GM21737 (cell line): ENCODE data around the gene C1QTNF12.

Experiments used
- ATAC-seq: cut with Tn5 transposase; IDR thresholded peaks from one replicate; pipeline ENCODE4 v1.9.1; 2021; ENCODE audit warnings: mild to moderate bottlenecking, moderate library complexity; ENCODE audit not compliant: unreplicated experiment

C1QTNF12 gene

DNA sequence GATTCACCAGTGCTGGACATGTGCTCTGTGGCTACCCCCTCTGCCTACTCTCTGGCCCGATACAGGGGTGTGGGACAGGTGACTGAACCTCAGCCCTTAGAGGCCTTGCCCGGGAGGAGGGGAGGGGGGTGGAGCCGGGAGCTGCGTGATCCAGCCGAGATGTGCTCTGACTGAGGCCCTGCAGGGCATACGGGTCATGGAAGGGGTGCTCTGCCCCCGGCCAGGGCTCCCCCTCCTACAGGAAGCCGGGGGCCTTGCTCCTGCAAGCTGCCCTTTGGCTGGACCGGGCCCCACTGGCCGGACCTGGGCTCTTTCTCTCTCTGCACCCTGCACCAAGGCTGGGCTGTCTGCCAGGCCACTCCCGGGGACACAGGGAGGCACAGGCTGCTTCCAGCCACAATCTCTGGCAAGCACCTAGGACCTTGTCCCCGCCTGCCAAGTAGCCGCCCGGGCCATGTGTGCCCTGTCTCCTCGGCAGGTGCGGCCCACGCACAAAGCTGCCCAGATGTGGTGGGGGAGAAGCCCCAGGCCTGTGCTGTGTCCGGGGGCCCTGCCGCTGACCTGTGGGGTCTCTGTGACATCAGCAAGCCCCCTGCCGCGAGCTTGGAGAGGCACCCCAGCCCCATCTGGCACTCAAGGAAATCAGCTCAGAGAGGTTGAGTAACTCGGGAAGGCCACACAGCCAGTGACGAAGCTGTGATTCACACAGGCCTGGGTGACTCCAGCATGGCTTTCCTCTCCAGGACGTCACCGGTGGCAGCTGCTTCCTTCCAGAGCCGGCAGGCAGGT lies 35.2 kb upstream of the C1QTNF12 start:
- no peak for ATAC-seq

DNA sequence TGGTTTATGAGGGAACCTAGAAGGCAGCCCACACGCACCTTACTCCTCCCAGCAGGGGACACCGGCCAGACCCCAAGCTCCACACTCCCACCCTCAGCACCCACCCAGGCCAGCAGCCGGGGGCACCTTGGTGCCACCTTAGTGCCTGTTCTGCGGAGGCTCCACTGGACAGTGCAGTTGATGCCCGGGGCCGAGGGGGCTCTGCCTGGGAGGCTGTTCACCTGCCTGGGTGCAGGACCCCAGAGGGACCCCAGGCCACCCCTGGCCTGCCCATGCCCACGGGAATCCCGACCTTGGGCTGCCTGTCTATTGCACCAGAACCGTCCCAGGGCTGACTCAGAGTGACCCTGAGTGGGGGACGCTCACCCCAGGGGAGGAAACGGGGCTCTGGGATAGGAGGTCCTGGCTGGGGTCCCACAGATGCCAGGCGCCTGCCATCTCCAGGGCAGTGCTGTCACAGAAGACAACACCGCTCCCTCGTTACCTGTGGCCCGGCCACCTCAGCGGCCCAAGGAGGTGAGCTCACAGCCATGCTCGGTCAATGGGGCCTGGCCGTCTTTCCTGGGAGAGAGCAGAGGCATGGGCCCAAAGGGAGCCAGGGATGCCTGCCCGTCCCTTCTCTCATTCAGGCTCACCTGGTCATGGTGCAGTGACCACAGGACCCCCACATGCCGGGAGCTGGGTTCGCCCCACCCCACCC lies 34.4 kb upstream of the C1QTNF12 start:
- ATAC-seq: no peak

DNA sequence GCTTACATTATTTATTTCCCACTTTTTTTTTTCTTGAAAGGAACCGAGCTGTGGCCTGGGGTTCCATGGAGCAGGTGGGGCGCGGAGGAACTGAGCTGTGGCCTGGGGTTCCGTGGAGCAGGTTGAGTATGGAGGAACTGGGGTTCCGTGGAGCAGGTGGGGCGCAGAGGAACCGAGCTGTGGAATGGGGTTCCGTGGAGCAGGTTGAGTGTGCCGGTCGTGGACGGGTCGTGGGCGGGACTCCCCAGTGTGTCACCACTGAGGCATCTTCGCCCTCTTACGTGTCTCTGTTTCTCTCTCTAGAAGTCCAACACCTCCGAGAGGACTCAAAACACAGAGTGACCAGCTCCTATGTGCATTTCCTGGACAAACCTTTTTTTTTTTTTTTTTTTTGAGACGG lies 32.5 kb upstream of the C1QTNF12 start:
- no peak for ATAC-seq

DNA sequence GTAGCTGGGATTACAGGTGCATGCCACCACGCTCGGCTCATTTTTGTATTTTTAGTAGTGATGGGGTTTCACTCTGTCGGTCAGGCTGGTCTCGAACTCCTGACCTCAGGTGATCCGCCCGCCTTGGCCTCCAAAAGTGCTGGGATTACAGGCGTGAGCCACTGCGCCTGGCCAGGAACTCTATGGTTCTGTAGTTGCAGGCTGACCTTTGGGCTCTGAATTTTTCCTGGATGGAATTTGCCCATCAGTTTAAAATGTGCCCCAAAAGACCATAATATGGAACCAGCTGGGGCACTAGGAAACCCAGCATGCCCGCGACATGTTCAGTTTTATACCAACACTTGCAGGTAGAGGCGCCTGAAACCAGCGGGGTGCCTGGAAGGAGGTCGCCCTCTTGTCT lies 32.1 kb upstream of the C1QTNF12 start:
- ATAC-seq: no peak

DNA sequence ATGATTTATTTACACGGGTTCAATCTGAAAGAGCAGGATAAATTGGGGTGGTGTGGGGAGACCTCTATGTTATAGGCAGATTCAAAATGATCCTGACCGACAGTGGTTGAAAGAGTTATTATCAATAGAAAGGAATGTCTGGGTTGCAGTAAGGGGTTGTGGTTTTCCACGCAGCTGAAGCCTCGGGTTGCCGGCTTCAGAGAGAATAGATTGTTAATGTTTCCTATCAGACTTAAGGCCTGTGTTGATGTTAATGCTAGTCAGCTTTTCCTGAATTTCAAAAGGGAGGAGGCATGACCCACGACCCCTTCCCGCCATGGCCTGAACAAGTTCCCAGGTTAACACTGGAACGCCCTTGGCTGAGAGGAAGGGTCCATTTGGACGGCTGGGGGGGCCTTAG lies 29.3 kb upstream of the C1QTNF12 start:
- ATAC-seq: no peak

DNA sequence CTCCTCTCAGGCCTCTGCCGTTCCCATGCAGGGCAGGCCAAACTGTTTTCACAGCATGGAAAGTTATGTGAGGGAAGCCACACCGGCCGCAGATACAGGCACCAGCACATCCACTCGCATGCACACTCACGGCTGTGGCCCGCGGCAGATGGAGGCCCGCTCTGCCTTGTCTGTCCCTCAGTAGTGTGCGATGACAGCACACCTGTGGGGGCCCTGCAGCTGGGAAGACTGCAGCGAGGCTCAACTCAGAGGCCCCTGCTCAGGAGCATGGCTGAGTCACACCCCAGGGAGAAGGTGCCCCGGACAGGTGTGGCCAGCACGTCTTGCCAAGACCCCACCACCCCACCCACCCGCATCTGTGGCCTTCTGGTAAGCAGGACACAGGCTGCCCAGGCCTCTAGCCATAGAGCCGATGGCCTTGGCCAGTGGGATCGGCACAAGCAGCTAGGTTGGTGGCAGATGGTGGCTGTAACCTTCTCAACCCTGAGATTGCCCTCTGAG lies 28.5 kb upstream of the C1QTNF12 start:
- no peak for ATAC-seq

DNA sequence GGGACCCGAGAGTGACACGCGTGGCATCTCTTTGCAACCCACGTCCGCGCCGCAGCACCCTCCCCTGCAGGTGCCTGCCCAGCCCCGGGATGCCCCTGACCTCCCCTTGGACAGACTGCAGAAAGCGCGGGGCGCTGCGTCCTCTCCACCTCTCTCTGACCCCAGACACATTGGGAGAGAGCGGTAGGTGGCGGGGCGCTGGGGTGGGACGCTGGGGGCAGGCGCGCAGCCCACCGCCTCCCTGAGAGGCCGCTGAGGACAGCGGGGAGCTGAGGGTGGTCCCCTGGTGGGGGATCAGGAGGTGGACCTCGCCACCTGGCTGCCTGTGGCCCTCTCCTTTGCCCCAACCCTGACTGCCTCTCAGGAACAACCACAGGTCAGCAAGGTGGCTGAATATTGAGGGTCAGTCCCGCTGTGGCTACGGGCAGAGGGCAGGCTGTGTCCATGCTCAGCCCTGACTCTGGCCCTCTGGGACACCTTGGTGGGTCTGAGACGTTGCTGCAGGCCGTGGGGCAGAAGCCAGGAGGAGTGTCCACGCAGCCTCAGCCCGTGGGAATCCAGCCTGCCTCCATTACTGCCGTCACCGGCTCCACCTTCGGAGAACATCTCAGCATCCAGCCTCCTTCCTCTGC lies 27.9 kb upstream of the C1QTNF12 start:
- ATAC-seq: peak; percentile 16

DNA sequence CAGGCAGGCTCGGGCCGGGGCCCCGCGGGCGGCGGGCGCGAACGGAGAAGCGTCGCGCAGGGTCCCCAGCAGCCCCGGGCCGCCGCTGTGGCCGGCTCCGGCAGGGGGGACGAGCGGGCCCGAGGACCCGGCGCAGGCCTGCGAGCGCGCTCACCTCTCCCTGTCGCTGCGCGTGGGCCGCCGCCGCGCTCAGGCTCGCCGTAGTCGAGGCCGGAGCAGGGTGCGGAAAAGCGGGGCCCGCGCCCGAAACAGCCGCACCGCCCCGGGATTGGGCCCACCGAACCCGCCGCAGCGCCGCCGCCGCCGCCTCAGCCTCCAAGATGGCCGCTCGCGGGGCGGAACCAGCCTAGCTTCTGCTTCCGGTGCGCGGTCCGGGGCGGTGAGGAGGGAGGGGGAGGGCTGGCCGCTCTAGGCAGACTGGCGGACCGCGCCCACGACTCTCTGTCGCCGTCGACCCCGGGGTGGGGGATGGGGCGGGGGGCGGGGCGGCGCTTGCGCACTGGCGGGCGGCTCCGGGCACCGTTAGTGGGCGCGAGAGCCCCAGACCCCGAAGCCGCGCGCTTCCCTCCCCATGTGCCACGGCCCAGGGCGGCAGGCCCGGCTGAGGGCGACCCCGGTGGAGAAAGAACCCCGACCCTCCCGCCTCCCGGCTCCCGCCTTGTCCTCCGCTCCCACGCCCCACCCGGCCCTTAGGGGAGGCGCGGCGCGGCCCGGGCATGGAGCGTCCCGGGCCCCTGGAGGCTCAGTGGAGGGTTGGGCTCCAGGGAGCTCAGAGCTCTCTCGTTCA lies 27.2 kb upstream of the C1QTNF12 start, which contains the start of gene UBE2J2:
TSS of gene UBE2J2 (minus strand) at position 343 of the 787 bp plus-strand sequence. CDS start 5,862 bp downstream, outside the sequence.
- peak; percentile 86 for ATAC-seq

DNA sequence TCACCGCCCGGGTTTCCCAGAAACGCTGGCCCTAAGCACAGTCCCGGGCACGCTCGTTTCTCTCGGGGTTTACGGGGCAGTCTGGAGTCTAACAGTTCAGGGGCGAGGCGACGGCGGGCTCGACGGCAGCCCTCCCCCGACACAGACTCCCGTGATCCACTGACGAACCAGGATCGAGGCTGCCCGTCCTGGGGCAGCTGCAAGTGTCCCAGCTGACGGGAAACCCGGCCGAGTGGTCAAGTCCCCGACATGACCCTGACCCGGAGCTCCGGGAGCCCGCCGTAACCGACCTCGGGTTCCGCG lies 26.6 kb upstream of the C1QTNF12 start:
- peak; percentile 10 for ATAC-seq

DNA sequence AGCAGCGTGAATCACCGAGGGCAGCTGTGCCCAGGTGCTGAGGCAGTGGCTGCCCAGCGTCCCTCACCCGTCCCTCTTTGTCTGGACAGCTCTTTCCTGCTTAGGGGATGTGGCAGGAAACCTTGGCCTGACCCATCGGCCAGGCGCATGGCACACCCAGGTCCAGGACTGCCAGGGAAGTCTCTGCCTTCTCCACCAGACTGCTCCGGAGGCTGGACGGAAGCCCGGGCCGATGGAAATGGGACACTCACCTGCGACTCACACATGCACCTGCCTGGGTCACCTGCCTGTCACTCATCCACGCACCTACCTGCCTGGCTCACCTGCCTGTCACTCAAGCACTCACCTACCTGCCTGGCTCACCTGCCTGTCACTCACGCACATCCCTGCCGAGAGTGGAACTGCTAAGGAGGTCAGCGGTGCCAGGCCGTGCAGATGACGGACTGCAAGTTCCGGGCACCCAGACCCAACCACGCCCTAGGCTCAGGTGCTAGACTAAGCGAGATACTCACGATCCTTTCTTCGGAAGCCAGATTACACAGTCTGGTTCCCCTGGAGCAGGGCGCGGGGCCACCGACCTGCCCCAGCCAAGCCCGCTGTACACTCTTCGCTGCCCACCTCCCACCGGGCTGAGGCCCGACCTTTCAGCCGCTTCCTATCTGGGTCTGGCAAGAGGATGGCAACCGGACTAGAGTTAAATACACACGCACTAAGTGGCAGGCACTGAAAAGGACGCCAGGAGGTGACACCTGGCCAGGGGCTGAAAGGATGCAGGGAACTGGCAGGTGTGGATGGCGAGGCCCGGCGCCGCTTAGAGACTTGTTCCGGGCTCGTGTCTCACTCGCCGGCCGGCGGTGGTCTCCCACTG lies 26.1 kb upstream of the C1QTNF12 start:
- peak; percentile 1 for ATAC-seq

DNA sequence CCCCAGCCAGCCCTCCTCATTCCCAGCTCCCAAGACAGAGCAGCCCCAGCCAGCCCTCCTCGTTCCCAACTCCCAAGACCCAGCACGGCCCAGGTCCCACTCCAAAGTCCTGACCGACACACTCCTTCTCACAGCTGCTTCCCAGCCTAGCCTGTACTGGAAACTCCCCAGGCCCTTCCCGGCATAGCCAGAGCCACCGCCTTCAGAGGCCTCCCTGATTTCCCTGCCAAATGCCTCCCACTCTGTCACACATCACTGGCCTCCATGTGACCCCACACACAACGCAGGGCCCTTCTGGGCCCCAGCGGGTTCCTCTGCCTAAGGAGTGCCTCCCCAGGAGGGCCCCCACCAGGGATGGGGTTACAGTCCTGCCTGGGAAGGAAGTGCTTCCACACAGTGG lies 24.3 kb upstream of the C1QTNF12 start:
- no peak for ATAC-seq

DNA sequence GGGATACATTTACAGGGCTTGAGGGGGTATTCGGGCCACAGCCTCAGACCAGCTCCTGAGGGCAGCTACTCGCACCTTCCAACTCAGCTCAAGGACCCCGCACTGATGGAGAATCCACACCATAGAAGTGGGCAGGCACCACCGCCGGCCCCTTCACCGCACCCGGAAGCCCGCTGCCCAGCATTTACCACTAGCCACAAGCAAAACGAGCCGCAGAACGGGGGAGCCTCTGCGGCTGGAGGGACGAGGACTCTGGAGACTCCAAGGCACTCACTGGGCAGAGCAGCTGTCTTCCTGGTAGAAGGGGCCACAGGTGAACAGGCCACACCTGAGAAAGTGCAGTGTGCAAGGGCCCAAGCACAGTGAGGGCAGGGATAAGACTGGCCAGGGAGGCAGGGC lies 21.8 kb upstream of the C1QTNF12 start:
- ATAC-seq: no peak

DNA sequence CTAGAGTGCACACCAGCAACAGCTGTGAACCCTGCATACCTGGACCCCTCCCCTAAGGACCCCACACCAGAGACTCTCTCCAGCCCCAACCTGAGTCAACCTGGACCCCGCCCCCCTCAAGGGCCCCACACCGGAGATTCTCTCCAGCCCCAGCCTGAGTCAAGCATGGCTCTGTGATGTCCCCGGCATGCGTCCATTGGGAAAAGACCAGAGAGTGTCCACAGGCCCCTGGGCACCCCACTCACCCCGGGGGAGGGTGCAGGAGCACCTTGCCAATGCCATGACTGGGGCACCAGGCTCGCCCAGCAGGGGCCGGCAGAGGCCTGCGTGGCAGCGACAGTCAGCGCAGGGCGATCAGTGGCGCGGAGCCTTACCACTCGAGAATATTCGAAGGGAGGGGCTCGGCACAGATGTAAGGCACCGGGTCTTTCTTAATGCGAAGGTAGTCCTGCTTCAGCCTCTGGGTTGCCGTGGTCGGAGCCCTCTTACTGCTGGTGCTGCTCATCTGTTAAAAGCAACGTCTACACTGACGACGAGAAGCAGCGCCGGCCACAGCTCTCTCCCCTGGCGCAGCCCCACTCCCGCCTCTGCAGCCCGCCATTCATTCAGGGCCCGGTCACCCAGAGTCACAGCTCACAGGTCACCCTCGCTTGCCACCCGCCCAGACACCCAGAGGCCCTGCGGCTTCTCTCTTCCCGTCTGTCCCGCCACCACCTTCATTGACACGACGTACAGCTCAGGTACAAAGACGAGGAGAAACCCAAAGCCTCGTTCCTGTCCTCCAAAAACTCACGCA lies 21.2 kb upstream of the C1QTNF12 start:
- no peak for ATAC-seq

DNA sequence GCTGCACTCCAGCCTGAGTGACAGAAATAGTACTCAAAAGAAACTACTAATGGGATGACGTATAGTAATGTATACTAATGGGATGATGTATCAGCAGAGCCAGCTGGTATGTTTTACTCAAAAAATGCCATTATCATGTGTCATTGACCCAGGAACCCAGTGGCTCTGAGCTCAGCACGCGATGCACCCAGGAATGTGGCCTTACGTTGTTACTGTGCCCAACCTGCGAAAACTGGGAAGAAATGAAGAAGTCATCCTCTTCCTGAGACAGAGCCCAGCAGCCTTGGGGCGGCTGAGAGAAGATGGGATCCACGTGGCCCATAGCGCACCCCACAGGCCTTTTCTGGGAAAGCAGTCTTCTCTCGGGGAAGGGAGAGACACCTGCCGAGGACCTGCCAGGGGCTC lies 18.3 kb upstream of the C1QTNF12 start:
- no peak for ATAC-seq

DNA sequence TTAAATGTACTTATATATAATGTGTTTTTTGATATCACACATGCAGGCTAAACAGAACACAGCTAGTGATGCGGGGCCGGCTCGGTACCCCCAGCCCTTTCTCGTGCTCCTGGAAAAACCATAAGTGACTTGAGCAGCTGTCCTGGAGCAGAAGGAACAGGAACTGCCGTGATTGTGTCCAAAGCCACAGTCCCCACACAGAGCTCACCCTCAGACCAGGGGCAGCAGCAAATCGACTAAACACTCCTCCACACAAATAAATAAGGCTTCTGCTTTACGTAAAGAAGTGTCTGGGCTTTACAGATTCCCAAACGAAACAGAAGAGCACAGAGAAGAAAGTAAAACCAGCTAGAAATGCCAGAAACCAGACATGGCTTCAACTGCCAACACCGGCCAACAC lies 17.5 kb upstream of the C1QTNF12 start:
- ATAC-seq: no peak

DNA sequence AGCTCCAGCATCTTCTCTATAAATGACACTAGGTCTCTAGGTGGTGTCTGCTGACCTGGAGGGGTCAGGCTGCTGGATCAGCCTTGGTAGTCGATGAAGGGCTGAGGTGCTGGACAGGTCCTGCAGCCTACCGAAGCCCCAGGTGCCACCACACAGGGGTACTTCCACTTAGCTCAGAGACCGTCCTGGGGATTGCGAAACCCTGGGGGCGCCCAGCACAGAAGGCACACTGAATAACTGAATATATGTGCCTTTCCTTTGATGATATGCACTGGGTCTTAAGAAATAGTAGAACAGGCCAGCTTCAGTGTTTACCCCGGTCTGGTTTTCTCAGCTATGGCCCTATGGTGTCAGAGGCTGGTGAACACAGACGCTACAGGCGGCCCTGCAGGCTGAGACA lies 16.2 kb upstream of the C1QTNF12 start:
- ATAC-seq: no peak

DNA sequence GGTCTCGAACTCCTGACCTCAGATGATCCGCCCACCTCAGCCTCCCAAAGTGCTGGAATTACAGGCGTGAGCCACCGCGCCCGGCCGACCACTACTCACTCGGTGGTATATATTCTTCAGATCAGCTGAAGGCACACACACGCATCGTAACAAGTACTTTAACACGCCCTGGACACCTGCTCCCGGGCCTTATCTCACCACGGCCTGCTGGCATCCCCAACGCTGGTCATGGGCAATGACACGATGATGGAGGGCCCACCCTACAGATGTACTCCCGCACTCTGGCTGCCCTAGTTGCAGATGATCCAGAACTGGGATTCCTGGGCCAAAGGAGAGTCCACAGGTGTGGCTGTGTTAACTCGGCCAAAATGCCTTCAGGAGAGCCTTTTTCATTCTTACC lies 15.5 kb upstream of the C1QTNF12 start:
- no peak for ATAC-seq

DNA sequence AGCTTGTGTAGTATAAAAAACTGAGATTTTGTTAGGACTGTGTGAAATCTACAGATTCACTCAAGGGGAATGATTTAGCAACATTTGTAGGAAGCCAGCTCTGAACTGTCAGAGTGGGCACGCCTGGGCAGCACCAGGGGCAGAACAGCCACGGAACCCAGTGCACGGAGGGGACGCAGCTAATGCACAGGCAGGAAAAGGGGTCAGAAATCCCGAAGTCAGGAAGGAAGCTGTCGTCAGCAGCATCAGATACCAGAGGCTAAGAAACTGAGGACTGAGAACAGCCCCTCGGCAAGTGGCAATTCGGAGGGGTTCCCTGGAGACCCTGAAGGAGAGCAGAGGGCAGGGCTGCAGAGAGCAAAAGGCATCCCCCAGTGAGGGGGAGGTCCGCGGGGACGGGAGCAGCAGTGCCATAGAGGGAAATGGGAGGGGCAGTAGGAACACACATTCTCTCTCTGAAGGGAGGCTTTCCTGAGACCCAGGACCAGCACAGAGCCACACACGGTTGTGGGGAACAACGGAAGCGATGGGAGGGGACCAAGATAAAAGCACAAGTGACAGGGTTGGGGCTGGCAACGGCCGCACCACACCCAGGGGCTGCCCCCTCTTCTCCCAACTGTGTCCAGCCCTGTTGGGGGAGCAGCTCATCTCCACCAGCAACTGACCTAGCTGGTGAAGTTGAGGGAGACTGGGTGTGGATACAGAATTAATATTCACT lies 14.5 kb upstream of the C1QTNF12 start:
- ATAC-seq: no peak
